Gastrocnemius medialis (tissue), 4 donors: ENCODE data around the gene UGT1A8.

Source experiments
- CTCF ChIP-seq, 5 experiments: fragments of 450-650 bp in 3 of 5; fragments of 200-600 bp in 2 of 5; sonication (generic) in 2 of 5; IDR thresholded peaks in 4 of 5; conservative IDR thresholded peaks in 1 of 5; 1 replicate in 4 of 5; 2 replicates in 1 of 5; pipeline ENCODE4 v1.5.1; 2016 to 2019; ENCODE audit warnings: antibody characterized with exemption in 5 of 5, mild to moderate bottlenecking in 3 of 5, moderate library complexity in 3 of 5
- POLR2A ChIP-seq, 2 donors: fragments of 450-650 bp; IDR thresholded peaks; one replicate each; pipeline ENCODE4 v1.6.1; 2017; ENCODE audit warnings: antibody characterized with exemption in 2 of 2, mild to moderate bottlenecking in 2 of 2, moderate library complexity in 2 of 2

GRCh38 chr2:233602076-233602475, 15.4 kb upstream of the UGT1A8 start:
- TF ChIP-seq CTCF (IDR thresholded peaks at IDR 0.05 in 4 of 5, conservative IDR thresholded peaks at IDR 0.05 in 1 of 5) (no peak), POLR2A (IDR thresholded peaks at IDR 0.05) (no peak)
